G401 (cell line): ENCODE results near the gene SCN3A. TPM values are rescaled to one million over a fixed set of nuclear protein-coding genes. Genes with fewer than 3 reads are reported as not detected.

Source experiments
- DNase-seq: peaks from one replicate; pipeline ENCODE4 v3.0.0-alpha.2; 2015; ENCODE audit warnings: low spot score
- in situ Hi-C: cut with HindIII; loops from 2 replicates; pipeline ENCODE4 v1.10.0; 2016; ENCODE audit warnings: low sequenced_read_pairs, mixed read lengths
- total RNA-seq: library from RNA; depleted of rRNA; stranded (reverse); fragments of >200 nt; shearing (Covaris generic); gene quantifications from 2 replicates; pipeline ENCODE4 v1.2.3, GENCODE V29; 2014; rRNA removed

Gene SCN3A
- total RNA-seq, 1 experiment from 2014 or later: not detected

DNA sequence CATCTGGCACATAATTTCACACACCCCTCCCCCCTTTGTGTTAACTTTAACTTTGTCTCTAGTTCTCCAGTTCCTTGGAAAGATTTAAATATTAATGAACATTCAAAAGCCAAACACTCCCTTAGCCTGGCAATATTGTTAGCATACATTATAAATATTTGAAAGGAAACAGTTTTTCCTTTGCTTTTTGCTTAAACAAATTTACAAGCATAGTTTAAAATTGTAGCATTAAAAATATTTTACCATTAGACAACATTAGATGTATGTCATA is 135.4 kb downstream of the SCN3A start:
- no peak for DNase-seq
- in situ Hi-C loops: no loop called here

DNA sequence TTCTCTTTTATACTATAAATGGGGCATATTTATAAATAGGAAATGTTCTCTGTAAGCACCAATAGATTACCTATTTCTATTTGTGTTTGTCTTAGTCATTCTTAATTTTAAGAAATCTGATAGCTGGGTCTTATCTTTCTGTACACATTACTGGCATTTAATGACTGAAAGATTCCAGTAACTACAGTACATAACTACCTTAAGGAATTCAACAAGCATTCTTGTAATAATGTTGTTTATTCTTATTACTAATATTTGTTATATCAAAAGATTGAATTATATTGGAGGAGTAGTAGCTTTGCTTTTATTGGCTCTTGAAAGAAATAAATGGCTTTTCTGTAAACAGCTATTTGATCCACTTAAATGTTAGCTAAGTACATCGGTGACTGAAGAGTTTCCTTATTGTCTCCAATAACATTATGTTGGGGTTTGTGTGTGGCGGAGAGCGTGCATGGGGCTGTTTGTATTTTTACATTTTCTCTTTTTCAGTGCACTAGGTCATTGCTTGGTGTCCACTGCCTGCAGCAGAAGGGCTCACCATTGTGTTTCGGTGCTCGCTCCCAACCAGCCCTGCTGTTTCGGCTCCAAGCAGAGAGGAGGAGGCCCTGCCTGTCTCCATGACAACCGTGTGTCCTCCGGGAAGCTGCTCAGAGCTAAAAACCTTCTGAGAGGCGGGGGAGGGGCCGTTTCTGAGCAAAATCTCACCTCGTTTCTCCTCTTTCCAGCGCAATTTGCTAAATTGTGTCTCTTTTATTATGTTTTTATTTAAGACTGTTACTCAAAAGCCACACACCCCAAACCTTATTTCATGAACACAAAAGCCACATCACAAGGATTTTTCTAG is 136.0 kb downstream of the SCN3A start:
- DNase-seq: peak; percentile 97
- in situ Hi-C loops: no loop called here

- in situ Hi-C loops: no loop called here
- DNase-seq: no peak
Observed at GRCh38 chr2:165064743-165065142, 139.1 kb downstream of the SCN3A start.

- DNase-seq: no peak
- in situ Hi-C loops: no loop called here
Observed at GRCh38 chr2:165060411-165060810, 143.4 kb downstream of the SCN3A start.

GRCh38 chr2:165058476-165059265 is 145.2 kb downstream of the SCN3A start:
- in situ Hi-C loops: no loop called here
- DNase-seq: no peak

GRCh38 chr2:165057931-165058330 is 145.9 kb downstream of the SCN3A start:
- DNase-seq: no peak
- in situ Hi-C loops: no loop called here

- no peak for DNase-seq
- in situ Hi-C loops: no loop called here
Observed at GRCh38 chr2:165057308-165057707, 146.5 kb downstream of the SCN3A start.

DNA sequence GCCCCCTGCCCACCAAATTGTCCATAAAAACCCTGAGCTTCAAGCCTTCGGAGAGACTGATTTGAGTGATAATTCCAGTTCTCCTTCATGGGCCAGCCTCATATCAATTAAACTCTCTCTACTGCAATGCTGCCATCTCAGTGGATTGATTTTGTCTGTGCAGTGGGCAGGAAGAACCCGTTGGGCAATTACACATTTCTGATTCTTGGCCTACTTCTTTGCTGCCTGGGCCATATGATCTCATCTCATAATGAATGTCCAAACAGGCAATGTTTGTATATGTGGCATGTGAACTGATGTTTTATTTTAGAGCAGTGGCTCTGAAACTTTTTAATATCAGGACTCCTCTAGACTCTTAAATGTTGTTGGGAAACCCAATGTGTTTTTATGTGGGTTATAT is 147.3 kb downstream of the SCN3A start:
- DNase-seq: no peak
- in situ Hi-C loops: no loop called here

DNA sequence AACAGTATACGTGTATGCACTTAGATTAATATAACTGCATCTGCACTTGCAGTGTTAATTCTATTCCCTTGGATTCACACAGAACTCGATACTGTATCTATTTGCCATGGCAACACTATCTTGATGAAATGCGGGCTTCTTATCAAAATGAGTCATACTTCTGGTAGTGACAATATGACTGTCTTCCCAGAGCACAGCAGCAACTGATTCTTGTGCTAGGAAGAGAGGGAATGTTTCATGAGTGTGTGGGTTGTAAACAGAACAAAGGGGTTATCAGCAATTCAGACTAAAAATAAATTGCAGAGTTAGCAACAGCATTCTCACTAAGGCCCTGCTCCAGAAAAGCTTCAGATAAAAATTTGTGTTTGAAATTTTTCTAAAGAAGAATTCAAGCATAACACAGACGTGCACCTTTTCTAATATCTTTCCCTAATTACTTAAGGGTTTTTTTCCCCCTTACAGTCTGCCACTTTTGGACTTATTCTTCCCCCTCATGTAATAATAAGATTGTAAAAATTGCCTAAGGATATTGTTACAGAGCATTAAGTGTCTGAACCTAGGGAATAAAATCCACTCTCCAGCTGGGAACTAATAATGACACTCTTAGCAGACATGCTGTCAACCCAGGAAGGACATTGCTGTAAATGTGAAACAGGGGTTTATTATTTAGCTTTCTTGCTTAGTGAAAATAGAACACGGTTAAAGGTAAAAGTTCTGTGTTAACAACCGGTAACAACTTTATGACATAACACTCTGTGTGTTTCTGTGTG is 148.6 kb downstream of the SCN3A start:
- in situ Hi-C loops: no loop called here

DNA sequence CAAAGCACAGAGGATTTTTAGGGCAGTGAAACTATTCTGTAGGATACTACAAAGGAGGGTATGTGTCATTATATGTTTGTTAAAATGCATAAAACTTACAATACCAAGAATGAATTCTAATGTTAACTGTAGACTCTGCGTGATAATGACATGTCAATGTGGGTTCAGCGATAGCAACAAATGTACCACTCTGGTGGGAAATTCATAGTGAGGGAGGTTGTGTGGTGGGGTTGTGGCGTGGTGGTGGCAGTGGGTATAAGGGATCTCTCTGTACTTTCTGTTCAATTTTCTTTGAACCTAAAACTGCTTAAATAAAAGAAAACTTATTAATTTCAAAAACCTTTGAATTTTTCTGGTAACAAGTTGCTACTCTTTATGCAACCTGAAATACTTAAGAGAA is 149.2 kb downstream of the SCN3A start:
- in situ Hi-C loops: no loop called here
- DNase-seq: no peak

More for the DNA sequence above, 148.6 kb downstream of the SCN3A start:
- no peak for DNase-seq

DNA sequence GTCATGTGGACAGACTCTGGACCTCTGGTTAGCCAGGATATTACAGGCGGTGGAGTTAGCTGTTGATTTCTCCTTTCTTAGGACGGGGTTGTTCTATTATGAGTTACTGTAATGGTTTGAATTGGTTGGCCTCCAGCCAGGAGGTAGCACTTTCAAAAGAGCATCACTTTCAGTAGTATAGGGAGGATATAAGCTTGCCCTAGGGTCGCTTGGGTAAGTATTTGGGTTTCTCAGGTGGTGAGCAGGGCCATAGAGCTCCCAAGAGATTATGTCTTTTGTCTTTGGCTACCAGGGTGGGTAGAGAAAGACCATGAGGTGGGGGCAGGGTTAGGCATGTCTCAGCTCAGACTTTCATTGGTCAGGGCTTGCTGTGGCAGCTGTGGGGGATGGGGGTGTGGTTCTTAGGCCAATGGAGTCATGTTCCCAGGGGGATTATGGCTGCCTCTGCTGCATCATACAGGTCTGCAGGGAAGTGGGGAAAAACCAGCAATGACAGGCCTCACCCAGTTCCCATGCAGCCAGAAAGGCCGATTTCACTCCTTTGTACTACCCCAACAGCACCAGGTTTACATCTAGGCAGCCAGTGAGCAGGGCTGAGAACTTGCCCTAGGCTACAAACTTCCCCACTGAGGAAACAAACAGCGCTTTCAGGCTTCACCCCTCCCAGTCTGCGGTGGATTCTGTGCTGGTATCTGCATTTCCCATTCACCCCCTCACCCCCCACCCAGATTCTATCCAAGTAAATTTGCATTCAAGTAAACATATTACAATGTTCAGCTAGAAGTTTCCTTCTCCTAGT is 159.1 kb downstream of the SCN3A start:
- in situ Hi-C loops: no loop called here
- no peak for DNase-seq

Other genes with a start within 250 kb of the SCN3A start
- gene SLC38A11, start 248.5 kb downstream of the SCN3A start, total RNA-seq: not detected in 2 replicates
- not detected in 2 replicates for gene SCN2A, start 35.4 kb upstream of the SCN3A start, total RNA-seq